HG03097 (cell line): ENCODE results near the gene VKORC1.
A peak's percentile ranks its signal among the peaks of the same experiment; 100 is the strongest.
"Not testable (repeated sequence)": the region's sequence is repeated elsewhere in the genome, so short reads cannot be mapped to it uniquely, and the experiment has no call there.

Experiments used
- ATAC-seq: cut with Tn5 transposase; IDR thresholded peaks from one replicate; pipeline ENCODE4 v1.9.1; 2021; ENCODE audit not compliant: unreplicated experiment, low FRiP score

Gene VKORC1

GRCh38 chr16:31094424-31095120, at the start of gene VKORC1:
Gene VKORC1 (minus strand): TSS chr16:31094797. CDS start chr16:31094729, 68 bp downstream.
- peak; percentile 86 for ATAC-seq

GRCh38 chr16:31143694-31144148, 49.1 kb upstream of the VKORC1 start:
- ATAC-seq: no peak

GRCh38 chr16:31143011-31143693, 48.6 kb upstream of the VKORC1 start:
- no peak for ATAC-seq

GRCh38 chr16:31142109-31143010, 47.8 kb upstream of the VKORC1 start:
- ATAC-seq: peak; percentile 88

- ATAC-seq: no peak
Observed at GRCh38 chr16:31141489-31142108, 47.0 kb upstream of the VKORC1 start.

- not testable (repeated sequence) for ATAC-seq
Observed at GRCh38 chr16:31141071-31141469, 46.5 kb upstream of the VKORC1 start.

GRCh38 chr16:31138621-31139578, 44.3 kb upstream of the VKORC1 start:
- ATAC-seq: no peak

GRCh38 chr16:31136822-31137499, 42.4 kb upstream of the VKORC1 start:
- ATAC-seq: not testable (repeated sequence)

- ATAC-seq: no peak
Observed at GRCh38 chr16:31136287-31136662, 41.7 kb upstream of the VKORC1 start.

- ATAC-seq: no peak
Observed at GRCh38 chr16:31135535-31136286, 41.1 kb upstream of the VKORC1 start, which contains the start of gene PRSS8. Gene PRSS8 (minus strand): TSS chr16:31135727. CDS start chr16:31135498, 229 bp downstream.

GRCh38 chr16:31134625-31135534, 40.3 kb upstream of the VKORC1 start:
- ATAC-seq: no peak

- ATAC-seq: no peak
Observed at GRCh38 chr16:31134091-31134571, 39.5 kb upstream of the VKORC1 start.

- no peak for ATAC-seq
Observed at GRCh38 chr16:31133046-31133501, 38.5 kb upstream of the VKORC1 start.

GRCh38 chr16:31132303-31132979, 37.8 kb upstream of the VKORC1 start:
- ATAC-seq: no peak

GRCh38 chr16:31131841-31132271, 37.3 kb upstream of the VKORC1 start:
- ATAC-seq: no peak

GRCh38 chr16:31131416-31131815, 36.8 kb upstream of the VKORC1 start:
- no peak for ATAC-seq
